SK-N-MC (cell line): ENCODE data around the gene MBNL2.

Source experiments
- EZH2 ChIP-seq: fragments of 200-600 bp; sonication (generic); IDR thresholded peaks from one replicate; pipeline ENCODE4 v1.6.1; 2017; ENCODE audit warnings: antibody characterized with exemption
- POLR2AphosphoS5 ChIP-seq: IDR thresholded peaks from 2 replicates; pipeline ENCODE4 v1.6.1; 2012; ENCODE audit warnings: mild to moderate bottlenecking, low read depth, low read length, borderline replicate concordance

DNA sequence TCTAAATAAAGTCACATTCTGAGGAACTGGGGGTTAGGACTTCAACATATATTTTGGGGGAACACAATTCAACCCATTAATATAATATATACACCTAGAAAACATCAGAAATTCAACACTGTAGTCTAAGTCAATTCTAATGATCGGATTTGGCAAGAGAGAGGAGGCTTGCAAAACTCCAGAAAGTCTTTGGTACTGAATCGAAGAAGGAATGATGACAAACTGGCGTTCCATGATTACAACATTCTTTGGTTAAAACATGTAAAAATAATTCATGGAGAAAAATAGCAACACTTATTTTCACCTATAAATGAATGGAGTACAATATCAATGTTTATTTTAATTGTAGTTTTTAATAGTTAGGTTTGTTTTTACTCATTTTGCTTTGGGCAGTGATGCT, 62.4 kb downstream of the MBNL2 start:
- TF ChIP-seq POLR2AphosphoS5 (no peak), EZH2 (no peak)
